ENCODE measurements around the gene PCYT1A. TPM values are rescaled to one million over a fixed set of nuclear protein-coding genes. Genes with fewer than 3 reads are reported as not detected.

Gene PCYT1A
- total RNA-seq, 2 donors from 2014 or later: 30.9 to 47.8 TPM

DNA sequence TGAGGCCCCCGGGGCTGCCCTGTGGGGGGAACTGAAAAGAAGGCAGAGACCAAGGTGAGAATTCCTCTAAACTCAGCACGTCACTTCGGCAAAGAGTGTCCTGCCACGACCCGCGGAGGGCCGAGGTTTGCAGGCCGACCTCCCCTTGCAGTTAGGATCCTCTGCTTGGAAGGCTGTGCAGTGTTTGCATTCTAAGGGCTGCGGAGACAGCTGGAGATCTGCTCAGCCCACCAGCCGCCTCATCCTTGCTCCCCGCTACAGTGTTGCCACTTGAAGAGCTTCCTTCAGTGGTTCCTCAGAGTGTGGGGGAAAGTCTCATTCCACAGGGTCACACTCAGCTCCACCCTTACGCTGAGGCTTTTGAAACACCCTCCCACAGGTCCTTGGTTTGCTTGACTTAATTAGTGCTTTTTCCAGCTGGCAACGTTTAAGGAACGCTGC lies 60.4 kb downstream of the PCYT1A start:
- WGBS, 2 donors: 69 to 100% methylated on average over 1 to 14 of the region's 14 CpGs
- no peaks in the 10 kb centered on the region for H3K36me3 ChIP-seq (replicated peaks in 1 of 2; ENCODE audit: insufficient read depth in 1 of 2, low read depth in 2 of 2)
- intact Hi-C loops (cut with DNase I): no loop called here
- DNase-seq (no peak), ATAC-seq (no peak)
- H3K27ac ChIP-seq: no peak overlapping the region
- H3K27me3 ChIP-seq: no peaks in the 10 kb centered on the region
- TF ChIP-seq, protein P1, sequence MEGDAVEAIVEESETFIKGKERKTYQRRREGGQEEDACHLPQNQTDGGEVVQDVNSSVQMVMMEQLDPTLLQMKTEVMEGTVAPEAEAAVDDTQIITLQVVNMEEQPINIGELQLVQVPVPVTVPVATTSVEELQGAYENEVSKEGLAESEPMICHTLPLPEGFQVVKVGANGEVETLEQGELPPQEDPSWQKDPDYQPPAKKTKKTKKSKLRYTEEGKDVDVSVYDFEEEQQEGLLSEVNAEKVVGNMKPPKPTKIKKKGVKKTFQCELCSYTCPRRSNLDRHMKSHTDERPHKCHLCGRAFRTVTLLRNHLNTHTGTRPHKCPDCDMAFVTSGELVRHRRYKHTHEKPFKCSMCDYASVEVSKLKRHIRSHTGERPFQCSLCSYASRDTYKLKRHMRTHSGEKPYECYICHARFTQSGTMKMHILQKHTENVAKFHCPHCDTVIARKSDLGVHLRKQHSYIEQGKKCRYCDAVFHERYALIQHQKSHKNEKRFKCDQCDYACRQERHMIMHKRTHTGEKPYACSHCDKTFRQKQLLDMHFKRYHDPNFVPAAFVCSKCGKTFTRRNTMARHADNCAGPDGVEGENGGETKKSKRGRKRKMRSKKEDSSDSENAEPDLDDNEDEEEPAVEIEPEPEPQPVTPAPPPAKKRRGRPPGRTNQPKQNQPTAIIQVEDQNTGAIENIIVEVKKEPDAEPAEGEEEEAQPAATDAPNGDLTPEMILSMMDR (IDR thresholded peaks at IDR 0.05): no peak
- TF ChIP-seq POLR2A (IDR thresholded peaks at IDR 0.05): no peak
- H3K4me3 ChIP-seq: no peak overlapping the region
- peaks cover 15% of the 10 kb centered on the region for H3K4me1 ChIP-seq
- H3K9me3 ChIP-seq: no peaks in the 10 kb centered on the region

DNA sequence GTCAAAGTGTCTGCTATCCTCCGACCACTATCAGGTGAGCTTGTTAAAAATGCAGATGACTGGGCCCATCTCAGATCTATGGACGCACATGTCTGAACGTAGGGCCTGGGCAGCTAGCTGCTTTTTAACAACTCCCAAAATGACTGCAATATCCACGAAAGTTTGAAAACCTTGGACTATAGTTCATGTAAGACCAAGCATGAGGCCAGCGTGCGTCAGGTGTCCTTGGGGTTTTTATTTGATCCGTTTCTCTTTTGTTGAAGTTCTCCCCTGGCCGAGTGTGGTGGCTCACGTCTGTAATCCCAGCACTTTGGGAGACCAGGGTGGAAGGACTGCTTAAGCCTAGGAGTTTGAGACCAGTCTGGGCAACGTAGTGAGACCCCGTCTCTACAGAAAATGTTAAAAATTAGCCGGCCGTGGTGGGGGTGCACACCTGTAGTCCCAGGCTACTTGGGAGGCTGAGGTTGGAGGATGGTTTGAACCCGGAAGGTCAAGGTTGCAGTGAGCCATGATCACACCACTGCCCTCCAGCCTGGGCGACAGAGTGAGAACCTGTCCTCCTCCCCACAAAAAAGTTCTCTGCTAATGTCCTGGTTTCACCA lies 61.7 kb downstream of the PCYT1A start:
- H3K9me3 ChIP-seq: no peaks in the 10 kb centered on the region
- peaks cover 15% of the 10 kb centered on the region for H3K4me1 ChIP-seq
- DNase-seq (no peak), ATAC-seq (no peak)
- intact Hi-C loops (cut with DNase I): no loop called here
- no peaks in the 10 kb centered on the region for H3K27me3 ChIP-seq
- H3K36me3 ChIP-seq (replicated peaks in 1 of 2; ENCODE audit: insufficient read depth in 1 of 2, low read depth in 2 of 2): no peaks in the 10 kb centered on the region
- WGBS, 2 donors: 79 to 88% methylated on average over 15 of the region's 15 CpGs
- no peak overlapping the region for H3K27ac ChIP-seq
- no peak overlapping the region for H3K4me3 ChIP-seq
- TF ChIP-seq, protein P1 (IDR thresholded peaks at IDR 0.05): no peak
- no peak for TF ChIP-seq POLR2A (IDR thresholded peaks at IDR 0.05)

DNA sequence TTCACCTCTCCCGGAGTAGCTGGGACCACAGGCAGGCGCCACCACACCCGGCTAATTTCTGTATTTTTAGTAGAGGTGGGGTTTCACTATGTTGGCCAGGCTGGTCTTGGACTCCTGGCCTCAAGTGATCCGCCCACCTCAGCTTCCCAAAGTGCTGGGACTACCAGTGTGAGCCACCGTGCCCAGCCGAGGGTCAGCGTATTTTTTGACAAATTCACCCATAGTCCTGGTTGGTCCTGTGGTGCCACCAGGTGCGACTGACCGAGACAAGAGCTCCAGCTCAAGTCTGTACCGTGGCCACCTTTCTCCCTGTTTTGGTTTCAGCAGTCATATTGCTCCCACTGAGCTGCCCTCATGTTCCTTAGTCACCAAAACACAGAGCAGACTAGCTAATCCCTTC lies 62.4 kb downstream of the PCYT1A start:
- no peaks in the 10 kb centered on the region for H3K9me3 ChIP-seq
- H3K27me3 ChIP-seq: no peaks in the 10 kb centered on the region
- H3K4me3 ChIP-seq: no peak overlapping the region
- no peaks in the 10 kb centered on the region for H3K36me3 ChIP-seq (replicated peaks in 1 of 2; ENCODE audit: insufficient read depth in 1 of 2, low read depth in 2 of 2)
- intact Hi-C loops (cut with DNase I): no loop called here
- ATAC-seq: no peak
- no peak for TF ChIP-seq POLR2A (IDR thresholded peaks at IDR 0.05)
- TF ChIP-seq, protein P1 (IDR thresholded peaks at IDR 0.05): no peak
- no peak overlapping the region for H3K27ac ChIP-seq
- H3K4me1 ChIP-seq: peaks cover 15% of the 10 kb centered on the region
- DNase-seq: no peak
- WGBS, 2 donors: 96 to 98% methylated on average over 9 to 10 of the region's 10 CpGs

DNA sequence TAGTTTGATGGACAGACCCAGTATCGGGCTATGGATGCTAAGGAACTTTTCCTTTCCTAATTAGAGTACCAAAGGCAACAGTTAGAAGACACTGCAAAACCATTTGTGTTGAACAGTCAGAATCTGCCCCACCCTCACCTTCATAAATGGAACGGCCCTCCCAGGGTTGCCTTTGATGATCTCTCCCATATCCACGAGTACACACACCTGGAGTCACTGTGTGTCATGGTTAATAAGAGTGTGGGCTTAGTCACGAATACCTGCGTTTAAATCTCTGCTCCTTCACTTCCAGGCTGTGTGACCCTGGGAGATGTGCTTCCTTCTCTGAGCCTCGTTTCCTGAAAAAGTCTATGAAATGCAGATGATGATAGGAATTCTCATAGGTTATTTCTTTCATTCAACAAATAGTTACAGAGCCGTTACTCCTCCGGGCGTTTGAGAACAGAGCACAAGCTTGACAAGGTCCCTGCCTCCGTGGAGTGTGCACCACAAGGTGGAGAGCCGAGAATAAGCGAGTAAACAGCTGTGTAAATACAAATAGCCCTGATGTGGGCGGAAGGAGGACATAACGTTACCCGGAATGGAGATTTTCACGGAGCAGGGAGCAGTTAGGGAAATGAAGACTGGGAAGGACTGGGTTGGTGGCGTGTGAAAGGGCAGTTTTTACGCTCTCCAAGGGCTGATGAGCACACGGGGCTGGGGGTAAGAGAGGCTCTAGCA lies 64.5 kb downstream of the PCYT1A start:
- TF ChIP-seq, protein P1 (IDR thresholded peaks at IDR 0.05): no peak
- TF ChIP-seq POLR2A (IDR thresholded peaks at IDR 0.05): no peak
- DNase-seq (peak in 1 of 4 donors; percentile 31), ATAC-seq (no peak)
- Histone ChIP-seq H3K27me3 (no peaks in the 10 kb centered on the region), H3K27ac (no peak overlapping the region), H3K36me3 (replicated peaks in 1 of 2; ENCODE audit: insufficient read depth in 1 of 2, low read depth in 2 of 2) (no peaks in the 10 kb centered on the region), H3K9me3 (no peaks in the 10 kb centered on the region), H3K4me3 (no peak overlapping the region), H3K4me1 (peaks cover 12% of the 10 kb centered on the region)
- 29 to 34% methylated on average over 19 of the region's 19 CpGs for WGBS, 2 donors
- intact Hi-C loops (cut with DNase I): no loop called here
